GM12874 (cell line): ENCODE data around the gene ITSN1.
A peak's percentile ranks its signal among the peaks of the same experiment; 100 is the strongest.

Experiments
- TF ChIP-seq, protein P1 (sequence below): IDR thresholded peaks from 2 replicates; pipeline ENCODE4 v1.5.1; 2011; ENCODE audit warnings: low read depth, mild to moderate bottlenecking, control low read depth, low read length, moderate library complexity; ENCODE audit not compliant: insufficient read depth

The ITSN1 gene

DNA sequence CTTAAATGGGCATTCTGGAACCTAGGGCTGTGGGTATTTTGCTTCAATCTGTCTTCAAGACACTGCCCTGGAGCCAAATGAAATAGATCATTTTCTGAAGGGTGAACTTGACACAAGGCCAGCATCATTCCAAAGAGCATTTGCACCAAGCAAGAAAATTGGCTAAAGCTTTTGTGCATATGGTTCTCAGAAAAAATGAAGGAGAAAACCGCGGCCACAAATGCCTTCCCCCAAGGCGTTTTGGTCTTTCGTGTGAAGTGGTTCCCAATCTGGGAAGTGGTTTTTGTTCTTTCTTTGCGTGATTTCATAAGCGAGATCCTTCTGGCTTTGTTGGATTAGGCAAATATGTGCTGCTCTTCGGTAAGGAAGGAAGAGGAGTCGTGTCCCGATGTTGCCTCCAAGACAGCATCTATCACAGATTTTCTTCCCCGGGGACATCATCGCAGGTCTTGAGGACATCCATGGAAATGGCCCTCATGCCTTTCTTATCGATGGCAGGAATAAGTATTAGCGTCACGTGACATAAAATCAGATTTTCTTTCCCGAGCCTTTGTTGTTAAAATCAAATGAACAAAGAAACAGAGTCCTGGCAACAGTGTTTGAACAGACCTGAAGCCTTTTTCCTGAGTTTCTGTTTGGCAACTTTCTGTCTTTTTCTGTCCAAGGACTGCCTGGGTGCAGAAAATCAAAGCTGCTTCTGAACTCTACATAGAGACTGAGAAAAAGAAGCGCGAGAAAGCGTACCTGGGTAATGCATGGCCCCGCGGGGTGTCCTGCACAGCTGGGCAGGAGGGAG lies 242.3 kb downstream of the ITSN1 start:
- TF ChIP-seq, protein P1, sequence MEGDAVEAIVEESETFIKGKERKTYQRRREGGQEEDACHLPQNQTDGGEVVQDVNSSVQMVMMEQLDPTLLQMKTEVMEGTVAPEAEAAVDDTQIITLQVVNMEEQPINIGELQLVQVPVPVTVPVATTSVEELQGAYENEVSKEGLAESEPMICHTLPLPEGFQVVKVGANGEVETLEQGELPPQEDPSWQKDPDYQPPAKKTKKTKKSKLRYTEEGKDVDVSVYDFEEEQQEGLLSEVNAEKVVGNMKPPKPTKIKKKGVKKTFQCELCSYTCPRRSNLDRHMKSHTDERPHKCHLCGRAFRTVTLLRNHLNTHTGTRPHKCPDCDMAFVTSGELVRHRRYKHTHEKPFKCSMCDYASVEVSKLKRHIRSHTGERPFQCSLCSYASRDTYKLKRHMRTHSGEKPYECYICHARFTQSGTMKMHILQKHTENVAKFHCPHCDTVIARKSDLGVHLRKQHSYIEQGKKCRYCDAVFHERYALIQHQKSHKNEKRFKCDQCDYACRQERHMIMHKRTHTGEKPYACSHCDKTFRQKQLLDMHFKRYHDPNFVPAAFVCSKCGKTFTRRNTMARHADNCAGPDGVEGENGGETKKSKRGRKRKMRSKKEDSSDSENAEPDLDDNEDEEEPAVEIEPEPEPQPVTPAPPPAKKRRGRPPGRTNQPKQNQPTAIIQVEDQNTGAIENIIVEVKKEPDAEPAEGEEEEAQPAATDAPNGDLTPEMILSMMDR, result no peak

DNA sequence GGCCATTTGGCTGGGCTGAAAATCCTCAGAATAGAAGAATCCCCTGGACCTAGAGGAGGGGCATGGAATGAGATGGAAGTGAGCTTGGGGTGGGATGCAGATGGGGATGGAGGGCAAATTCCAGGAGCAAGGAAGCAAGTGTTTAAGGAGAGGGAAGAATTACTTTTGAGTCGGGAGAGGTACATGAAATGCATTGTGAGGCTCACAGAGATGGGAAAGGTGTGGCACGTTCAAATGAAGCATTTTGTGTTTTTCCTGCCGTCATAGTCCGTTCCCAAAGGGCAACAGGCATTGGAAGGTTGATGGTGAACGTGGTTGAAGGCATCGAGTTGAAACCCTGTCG lies 242.8 kb downstream of the ITSN1 start:
- TF ChIP-seq, protein P1, result no peak

DNA sequence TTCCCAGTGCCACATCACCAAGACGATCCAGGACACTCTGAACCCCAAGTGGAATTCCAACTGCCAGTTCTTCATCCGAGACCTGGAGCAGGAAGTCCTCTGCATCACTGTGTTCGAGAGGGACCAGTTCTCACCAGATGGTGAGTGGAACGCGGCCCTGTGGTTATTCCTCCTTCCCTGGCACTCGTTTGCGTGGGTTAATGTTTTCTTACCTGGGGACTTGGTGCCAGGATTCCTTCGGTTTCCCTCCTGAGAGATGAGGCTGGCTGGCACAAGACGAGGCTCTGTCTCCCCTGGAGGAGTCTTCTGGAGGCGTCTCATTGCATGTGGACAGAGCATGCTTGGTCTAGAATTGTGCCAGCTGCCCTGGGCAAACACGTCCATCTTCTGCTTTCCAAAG lies 244.0 kb downstream of the ITSN1 start:
- TF ChIP-seq, protein P1, result no peak

DNA sequence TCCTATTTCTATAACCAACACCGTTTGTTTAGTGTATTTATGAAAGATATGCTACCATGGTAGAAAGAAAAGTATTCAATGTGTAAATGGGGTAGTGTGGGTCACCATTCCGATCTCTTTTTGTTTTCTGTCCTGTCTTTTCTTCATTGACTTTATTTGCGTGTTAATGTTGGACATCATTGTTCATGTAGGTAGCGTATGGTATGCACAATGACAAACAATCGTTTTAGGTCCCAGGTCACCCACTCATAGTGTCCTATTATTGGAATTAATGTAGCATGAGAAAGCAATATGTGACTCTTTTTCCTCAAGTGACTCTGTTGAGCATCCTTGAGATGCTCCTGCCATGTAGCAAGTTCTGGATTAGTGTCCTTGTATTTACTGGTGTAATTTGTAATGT lies 247.9 kb downstream of the ITSN1 start:
- TF ChIP-seq, protein P1, result no peak

DNA sequence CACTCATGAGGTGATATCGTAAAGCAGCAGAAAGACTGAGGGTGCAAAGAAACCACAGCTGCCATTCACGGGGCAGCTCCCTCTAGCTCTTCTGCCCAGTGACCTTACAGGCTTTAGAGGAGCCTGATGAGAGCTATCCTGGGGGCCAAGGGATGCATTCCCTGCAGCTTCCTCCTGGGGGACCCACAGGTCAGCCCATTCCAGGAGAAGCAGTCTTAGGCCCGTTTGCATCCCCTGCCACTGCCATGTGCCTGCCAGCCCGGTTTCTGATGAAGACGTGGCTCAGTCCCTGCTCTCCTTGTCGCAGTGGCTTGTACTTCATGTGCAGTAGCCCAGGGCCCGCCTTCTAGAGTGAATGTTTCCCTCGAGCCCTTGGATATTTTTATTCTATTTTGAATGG lies 250.6 kb downstream of the ITSN1 start:
- TF ChIP-seq, protein P1, result 0 out of 2 replicates have a peak, but pooled peaks have one; percentile 8

DNA sequence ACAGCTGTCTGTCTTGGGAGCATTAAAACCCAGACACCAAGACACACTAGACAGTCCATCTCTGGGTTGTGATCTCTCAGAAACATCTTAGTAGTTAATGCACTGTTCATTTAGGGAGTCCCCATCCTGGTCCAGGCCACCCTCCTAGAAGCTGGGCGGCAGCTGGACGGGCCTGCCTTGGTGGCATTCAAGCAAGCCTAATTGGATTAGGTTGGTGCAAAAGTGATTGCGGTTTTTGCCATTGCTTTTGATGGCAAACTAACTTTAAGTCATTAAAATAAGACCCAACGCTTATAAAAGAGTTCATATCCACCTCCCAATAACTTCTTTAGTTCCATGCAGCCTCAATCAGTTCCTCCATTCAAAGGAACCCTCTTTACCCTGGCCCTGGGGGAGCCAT lies 251.6 kb downstream of the ITSN1 start:
- TF ChIP-seq, protein P1, result no peak

DNA sequence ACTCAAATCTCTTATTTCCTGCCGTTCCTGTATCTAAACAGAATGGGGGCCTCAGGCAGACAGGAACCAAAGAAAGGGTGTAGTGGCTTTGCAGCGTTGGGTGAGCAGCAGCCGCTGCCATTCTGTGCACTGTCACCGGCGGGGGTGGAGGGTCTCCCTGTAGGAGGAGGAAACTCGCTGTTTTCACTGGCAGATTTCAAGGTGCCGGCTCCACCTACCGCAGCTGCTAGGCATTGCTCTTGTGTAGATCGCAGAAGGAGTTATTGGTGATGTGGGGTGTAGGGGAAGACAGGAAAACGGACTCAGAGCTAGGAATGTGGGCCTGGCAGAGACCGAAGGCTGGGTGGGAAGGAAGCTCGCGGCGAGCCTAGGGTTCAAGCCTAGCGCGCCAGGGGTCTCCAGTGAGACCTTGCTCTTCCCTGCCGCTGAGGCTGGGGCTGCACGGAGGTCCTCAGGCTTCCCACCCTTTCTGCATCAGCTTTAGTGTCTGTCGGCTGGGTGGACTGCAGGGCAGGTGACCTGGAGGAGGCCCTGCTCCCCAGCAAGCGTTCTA lies 252.5 kb downstream of the ITSN1 start:
- TF ChIP-seq, protein P1, result peak; percentile 46
